HepG2 (cell line): Measurements from ENCODE around the gene SAMD8. TPM values are rescaled to one million over a fixed set of nuclear protein-coding genes. Genes with fewer than 3 reads are reported as not detected.

Source experiments
- CBX1 ChIP-seq: IDR thresholded peaks from one replicate; pipeline ENCODE4 v1.6.1; 2016; ENCODE audit warnings: antibody characterized with exemption, low read depth
- FLYWCH1 ChIP-seq: sonication (generic); formaldehyde crosslinking; IDR thresholded peaks from 2 replicates; pipeline ENCODE4 v1.8.1; 2023; ENCODE audit warnings: mild to moderate bottlenecking, missing genetic modification reagents
- HIVEP1 ChIP-seq: sonication (generic); formaldehyde crosslinking; IDR thresholded peaks from 2 replicates; pipeline ENCODE4 v1.4.0; 2020; ENCODE audit warnings: mild to moderate bottlenecking, missing genetic modification reagents
- KLF15 ChIP-seq: sonication (generic); formaldehyde crosslinking; IDR thresholded peaks from 2 replicates; pipeline ENCODE4 v1.8.1; 2023; ENCODE audit warnings: borderline replicate concordance, mild to moderate bottlenecking, inconsistent platforms, missing genetic modification reagents, mixed read lengths
- NBN ChIP-seq: fragments of 450-650 bp; conservative IDR thresholded peaks from 2 replicates; pipeline ENCODE4 v1.6.1; 2017
- NR2C2 ChIP-seq: sonication (generic); formaldehyde crosslinking; IDR thresholded peaks from 2 replicates; pipeline ENCODE4 v1.4.0; 2020; ENCODE audit warnings: missing genetic modification reagents, mild to moderate bottlenecking, moderate library complexity, borderline replicate concordance
- PCBP2 ChIP-seq: fragments of 200-400 bp; formaldehyde crosslinking; optimal IDR thresholded peaks from 2 replicates; pipeline ENCODE3; 2018; ENCODE audit warnings: low read length, low read depth; ENCODE audit not compliant: poor library complexity, severe bottlenecking
- PHF21A ChIP-seq: sonication (generic); formaldehyde crosslinking; IDR thresholded peaks from 2 replicates; pipeline ENCODE4 v1.5.0; 2020; ENCODE audit warnings: mild to moderate bottlenecking, missing genetic modification reagents
- RAD51 ChIP-seq: fragments of 450-650 bp; IDR thresholded peaks from 2 replicates; pipeline ENCODE4 v1.6.1; 2016; ENCODE audit warnings: borderline replicate concordance
- SCMH1 ChIP-seq: sonication (generic); formaldehyde crosslinking; IDR thresholded peaks from 2 replicates; pipeline ENCODE4 v1.9.0; 2021; ENCODE audit warnings: missing genetic modification reagents, mild to moderate bottlenecking, borderline replicate concordance
- TSC22D2 ChIP-seq: sonication (generic); formaldehyde crosslinking; IDR thresholded peaks from 2 replicates; pipeline ENCODE4 v1.5.1; 2020; ENCODE audit warnings: missing genetic modification reagents, mild to moderate bottlenecking, borderline replicate concordance
- ZNF569 ChIP-seq: sonication (generic); formaldehyde crosslinking; IDR thresholded peaks from 2 replicates; pipeline ENCODE4 v1.5.0; 2020; ENCODE audit warnings: mild to moderate bottlenecking, missing genetic modification reagents, moderate library complexity, borderline replicate concordance
- ZNF770 ChIP-seq: sonication (generic); formaldehyde crosslinking; IDR thresholded peaks from 2 replicates; pipeline ENCODE4 v1.5.0; 2020; ENCODE audit warnings: mild to moderate bottlenecking, missing genetic modification reagents
- polyA plus RNA-seq, 8 experiments: library from polyadenylated mRNA; depleted of rRNA in 3 of 8; stranded (reverse) in 7 of 8; unstranded in 1 of 8; fragments of >200 nt; fragmentation: Illumina TruSeq in 4 of 8; extraction: Trizol in 4 of 8; gene quantifications; 2 replicates each; pipeline versions ENCODE4 v1.2.1 to v1.2.3, GENCODE V29; 2011 to 2016; ENCODE audit warnings: low read depth in 4 of 8, missing spikeins in 1 of 8, mixed read lengths in 1 of 8; ENCODE audit not compliant: insufficient read depth in 1 of 8
- total RNA-seq, 5 experiments: library from RNA; depleted of rRNA; stranded (reverse); fragments of >200 nt; fragmentation: Illumina TruSeq; extraction: Trizol; gene quantifications; 2 replicates each; pipeline ENCODE4 v1.2.3, GENCODE V29; 2016; ENCODE audit warnings: low read depth in 1 of 5
- TF ChIP-seq, protein P1 (sequence below): sonication (generic); formaldehyde crosslinking; IDR thresholded peaks from 2 replicates; pipeline ENCODE4 v1.4.0; 2020; ENCODE audit warnings: missing genetic modification reagents
- TF ChIP-seq, protein P2 (sequence below): IDR thresholded peaks from 2 replicates; pipeline ENCODE4 v1.6.1; 2016; ENCODE audit warnings: low read depth, missing genetic modification reagents, missing compliant biosample characterization
- TF ChIP-seq, protein P3 (sequence below): sonication (generic); formaldehyde crosslinking; IDR thresholded peaks from 2 replicates; pipeline ENCODE4 v1.4.0; 2020; ENCODE audit warnings: mild to moderate bottlenecking, missing genetic modification reagents, borderline replicate concordance

SAMD8 gene
- total and polyA plus RNA-seq, 2 of the 13 experiments (the other 11 are each of a cell fraction or from before 2014, with no cell fraction given) = 10.4 to 13.2 TPM

DNA sequence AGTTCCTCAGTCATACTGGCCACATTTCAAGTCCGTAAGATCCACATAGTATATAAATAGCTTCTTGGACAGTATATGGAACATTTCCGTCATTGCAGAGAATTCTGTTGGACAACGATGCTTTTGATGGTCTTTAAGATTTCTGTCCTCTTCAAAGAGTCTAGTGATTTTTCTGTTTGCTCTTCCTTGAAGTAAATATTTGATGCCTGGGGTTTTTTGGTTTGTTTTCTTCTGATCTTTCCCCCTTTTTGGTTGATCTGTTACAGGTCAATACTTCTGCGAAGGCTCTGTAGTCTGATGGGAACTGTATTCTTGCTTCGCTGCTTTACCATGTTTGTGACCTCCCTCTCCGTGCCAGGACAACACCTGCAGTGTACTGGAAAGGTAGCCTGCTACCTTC is 56.8 kb downstream of the SAMD8 start (continued):
- TF ChIP-seq, protein P1, sequence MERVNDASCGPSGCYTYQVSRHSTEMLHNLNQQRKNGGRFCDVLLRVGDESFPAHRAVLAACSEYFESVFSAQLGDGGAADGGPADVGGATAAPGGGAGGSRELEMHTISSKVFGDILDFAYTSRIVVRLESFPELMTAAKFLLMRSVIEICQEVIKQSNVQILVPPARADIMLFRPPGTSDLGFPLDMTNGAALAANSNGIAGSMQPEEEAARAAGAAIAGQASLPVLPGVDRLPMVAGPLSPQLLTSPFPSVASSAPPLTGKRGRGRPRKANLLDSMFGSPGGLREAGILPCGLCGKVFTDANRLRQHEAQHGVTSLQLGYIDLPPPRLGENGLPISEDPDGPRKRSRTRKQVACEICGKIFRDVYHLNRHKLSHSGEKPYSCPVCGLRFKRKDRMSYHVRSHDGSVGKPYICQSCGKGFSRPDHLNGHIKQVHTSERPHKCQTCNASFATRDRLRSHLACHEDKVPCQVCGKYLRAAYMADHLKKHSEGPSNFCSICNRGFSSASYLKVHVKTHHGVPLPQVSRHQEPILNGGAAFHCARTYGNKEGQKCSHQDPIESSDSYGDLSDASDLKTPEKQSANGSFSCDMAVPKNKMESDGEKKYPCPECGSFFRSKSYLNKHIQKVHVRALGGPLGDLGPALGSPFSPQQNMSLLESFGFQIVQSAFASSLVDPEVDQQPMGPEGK = peak; percentile 69
- TF ChIP-seq SCMH1 = no peak
- no peak for TF ChIP-seq HIVEP1 (CRISPR knock-in tag)
- TF ChIP-seq NR2C2 = no peak
- TF ChIP-seq FLYWCH1 = no peak
- TF ChIP-seq, protein P2, sequence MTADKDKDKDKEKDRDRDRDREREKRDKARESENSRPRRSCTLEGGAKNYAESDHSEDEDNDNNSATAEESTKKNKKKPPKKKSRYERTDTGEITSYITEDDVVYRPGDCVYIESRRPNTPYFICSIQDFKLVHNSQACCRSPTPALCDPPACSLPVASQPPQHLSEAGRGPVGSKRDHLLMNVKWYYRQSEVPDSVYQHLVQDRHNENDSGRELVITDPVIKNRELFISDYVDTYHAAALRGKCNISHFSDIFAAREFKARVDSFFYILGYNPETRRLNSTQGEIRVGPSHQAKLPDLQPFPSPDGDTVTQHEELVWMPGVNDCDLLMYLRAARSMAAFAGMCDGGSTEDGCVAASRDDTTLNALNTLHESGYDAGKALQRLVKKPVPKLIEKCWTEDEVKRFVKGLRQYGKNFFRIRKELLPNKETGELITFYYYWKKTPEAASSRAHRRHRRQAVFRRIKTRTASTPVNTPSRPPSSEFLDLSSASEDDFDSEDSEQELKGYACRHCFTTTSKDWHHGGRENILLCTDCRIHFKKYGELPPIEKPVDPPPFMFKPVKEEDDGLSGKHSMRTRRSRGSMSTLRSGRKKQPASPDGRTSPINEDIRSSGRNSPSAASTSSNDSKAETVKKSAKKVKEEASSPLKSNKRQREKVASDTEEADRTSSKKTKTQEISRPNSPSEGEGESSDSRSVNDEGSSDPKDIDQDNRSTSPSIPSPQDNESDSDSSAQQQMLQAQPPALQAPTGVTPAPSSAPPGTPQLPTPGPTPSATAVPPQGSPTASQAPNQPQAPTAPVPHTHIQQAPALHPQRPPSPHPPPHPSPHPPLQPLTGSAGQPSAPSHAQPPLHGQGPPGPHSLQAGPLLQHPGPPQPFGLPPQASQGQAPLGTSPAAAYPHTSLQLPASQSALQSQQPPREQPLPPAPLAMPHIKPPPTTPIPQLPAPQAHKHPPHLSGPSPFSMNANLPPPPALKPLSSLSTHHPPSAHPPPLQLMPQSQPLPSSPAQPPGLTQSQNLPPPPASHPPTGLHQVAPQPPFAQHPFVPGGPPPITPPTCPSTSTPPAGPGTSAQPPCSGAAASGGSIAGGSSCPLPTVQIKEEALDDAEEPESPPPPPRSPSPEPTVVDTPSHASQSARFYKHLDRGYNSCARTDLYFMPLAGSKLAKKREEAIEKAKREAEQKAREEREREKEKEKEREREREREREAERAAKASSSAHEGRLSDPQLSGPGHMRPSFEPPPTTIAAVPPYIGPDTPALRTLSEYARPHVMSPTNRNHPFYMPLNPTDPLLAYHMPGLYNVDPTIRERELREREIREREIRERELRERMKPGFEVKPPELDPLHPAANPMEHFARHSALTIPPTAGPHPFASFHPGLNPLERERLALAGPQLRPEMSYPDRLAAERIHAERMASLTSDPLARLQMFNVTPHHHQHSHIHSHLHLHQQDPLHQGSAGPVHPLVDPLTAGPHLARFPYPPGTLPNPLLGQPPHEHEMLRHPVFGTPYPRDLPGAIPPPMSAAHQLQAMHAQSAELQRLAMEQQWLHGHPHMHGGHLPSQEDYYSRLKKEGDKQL (CRISPR knock-in tag) = peak; percentile 93
- TF ChIP-seq ZNF770 (CRISPR knock-in tag) = no peak
- TF ChIP-seq PCBP2 = no peak
- TF ChIP-seq PHF21A = peak; percentile 80
- TF ChIP-seq, protein P3, sequence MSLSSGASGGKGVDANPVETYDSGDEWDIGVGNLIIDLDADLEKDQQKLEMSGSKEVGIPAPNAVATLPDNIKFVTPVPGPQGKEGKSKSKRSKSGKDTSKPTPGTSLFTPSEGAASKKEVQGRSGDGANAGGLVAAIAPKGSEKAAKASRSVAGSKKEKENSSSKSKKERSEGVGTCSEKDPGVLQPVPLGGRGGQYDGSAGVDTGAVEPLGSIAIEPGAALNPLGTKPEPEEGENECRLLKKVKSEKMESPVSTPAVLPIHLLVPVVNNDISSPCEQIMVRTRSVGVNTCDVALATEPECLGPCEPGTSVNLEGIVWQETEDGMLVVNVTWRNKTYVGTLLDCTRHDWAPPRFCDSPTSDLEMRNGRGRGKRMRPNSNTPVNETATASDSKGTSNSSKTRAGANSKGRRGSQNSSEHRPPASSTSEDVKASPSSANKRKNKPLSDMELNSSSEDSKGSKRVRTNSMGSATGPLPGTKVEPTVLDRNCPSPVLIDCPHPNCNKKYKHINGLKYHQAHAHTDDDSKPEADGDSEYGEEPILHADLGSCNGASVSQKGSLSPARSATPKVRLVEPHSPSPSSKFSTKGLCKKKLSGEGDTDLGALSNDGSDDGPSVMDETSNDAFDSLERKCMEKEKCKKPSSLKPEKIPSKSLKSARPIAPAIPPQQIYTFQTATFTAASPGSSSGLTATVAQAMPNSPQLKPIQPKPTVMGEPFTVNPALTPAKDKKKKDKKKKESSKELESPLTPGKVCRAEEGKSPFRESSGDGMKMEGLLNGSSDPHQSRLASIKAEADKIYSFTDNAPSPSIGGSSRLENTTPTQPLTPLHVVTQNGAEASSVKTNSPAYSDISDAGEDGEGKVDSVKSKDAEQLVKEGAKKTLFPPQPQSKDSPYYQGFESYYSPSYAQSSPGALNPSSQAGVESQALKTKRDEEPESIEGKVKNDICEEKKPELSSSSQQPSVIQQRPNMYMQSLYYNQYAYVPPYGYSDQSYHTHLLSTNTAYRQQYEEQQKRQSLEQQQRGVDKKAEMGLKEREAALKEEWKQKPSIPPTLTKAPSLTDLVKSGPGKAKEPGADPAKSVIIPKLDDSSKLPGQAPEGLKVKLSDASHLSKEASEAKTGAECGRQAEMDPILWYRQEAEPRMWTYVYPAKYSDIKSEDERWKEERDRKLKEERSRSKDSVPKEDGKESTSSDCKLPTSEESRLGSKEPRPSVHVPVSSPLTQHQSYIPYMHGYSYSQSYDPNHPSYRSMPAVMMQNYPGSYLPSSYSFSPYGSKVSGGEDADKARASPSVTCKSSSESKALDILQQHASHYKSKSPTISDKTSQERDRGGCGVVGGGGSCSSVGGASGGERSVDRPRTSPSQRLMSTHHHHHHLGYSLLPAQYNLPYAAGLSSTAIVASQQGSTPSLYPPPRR (CRISPR knock-in tag) = peak; percentile 90
- no peak for TF ChIP-seq NBN
- TF ChIP-seq KLF15 (CRISPR knock-in tag) = no peak
- no peak for TF ChIP-seq RAD51
- TF ChIP-seq ZNF569 (CRISPR knock-in tag) = no peak
- TF ChIP-seq CBX1 = no peak
- no peak for TF ChIP-seq TSC22D2 (CRISPR knock-in tag)
